ENCODE measurements around the gene TRAK1.

DNA sequence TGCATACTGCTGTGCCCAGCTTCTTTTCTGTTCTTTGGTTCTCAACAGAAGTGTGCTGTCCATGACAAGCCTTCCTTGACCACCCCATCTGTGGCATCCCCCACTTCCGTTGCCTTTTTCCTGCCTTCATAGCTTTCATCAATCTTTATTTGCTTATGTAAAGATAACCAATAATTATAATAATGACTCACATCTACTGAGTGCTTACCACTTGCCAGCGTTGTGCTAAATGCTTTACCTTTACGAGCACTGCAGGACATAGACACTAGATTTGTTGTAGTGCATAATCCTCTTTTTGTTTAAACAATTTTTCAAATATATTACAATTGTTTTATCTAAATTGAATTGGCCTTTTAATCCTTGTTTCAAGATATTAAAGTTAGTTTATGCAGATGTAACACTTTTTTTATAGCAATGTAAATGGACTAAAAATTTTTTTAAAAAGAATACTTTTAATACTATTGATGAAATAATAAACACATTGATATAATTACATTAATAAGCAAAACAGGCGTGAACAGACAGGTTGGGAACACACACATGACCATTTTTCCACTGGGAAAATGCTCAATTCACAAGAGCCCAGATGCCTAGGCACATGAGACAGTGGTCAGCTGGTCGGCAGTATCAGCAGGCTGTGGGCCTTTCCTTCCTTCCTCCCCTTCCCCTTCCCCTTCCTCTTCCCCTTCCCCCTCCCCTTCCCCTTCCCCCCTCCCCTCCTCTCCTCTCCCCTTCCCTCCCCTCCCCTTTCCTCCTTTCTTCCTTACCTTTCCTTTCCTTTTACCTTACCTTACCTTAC, 42.5 kb downstream of the TRAK1 start:
- TF ChIP-seq, protein P1, sequence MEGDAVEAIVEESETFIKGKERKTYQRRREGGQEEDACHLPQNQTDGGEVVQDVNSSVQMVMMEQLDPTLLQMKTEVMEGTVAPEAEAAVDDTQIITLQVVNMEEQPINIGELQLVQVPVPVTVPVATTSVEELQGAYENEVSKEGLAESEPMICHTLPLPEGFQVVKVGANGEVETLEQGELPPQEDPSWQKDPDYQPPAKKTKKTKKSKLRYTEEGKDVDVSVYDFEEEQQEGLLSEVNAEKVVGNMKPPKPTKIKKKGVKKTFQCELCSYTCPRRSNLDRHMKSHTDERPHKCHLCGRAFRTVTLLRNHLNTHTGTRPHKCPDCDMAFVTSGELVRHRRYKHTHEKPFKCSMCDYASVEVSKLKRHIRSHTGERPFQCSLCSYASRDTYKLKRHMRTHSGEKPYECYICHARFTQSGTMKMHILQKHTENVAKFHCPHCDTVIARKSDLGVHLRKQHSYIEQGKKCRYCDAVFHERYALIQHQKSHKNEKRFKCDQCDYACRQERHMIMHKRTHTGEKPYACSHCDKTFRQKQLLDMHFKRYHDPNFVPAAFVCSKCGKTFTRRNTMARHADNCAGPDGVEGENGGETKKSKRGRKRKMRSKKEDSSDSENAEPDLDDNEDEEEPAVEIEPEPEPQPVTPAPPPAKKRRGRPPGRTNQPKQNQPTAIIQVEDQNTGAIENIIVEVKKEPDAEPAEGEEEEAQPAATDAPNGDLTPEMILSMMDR (conservative IDR thresholded peaks at IDR 0.05; ENCODE audit: low read length), result no peak
- no peak for TF ChIP-seq EZH2phosphoT487 (IDR thresholded peaks at IDR 0.05; ENCODE audit: borderline replicate concordance)
